Esophagus muscularis mucosa (tissue), 4 donors: ENCODE results near the gene LCE1B.

Experiments
- CTCF ChIP-seq, 3 experiments: fragments of 200-600 bp in 2 of 3; fragments of 450-650 bp in 1 of 3; sonication (generic) in 2 of 3; IDR thresholded peaks; one replicate each; pipeline ENCODE4 v1.5.1; 2017 to 2019; ENCODE audit warnings: antibody characterized with exemption in 3 of 3, mild to moderate bottlenecking in 2 of 3, moderate library complexity in 1 of 3
- EP300 ChIP-seq: sonication (generic); formaldehyde crosslinking; IDR thresholded peaks from one replicate; pipeline ENCODE4 v1.6.1; 2017; ENCODE audit warnings: antibody characterized with exemption
- POLR2A ChIP-seq: fragments of 450-650 bp; IDR thresholded peaks from one replicate; pipeline ENCODE4 v1.6.1; 2017; ENCODE audit warnings: antibody characterized with exemption, moderate library complexity, mild to moderate bottlenecking, low read depth
- POLR2AphosphoS5 ChIP-seq, 2 donors: sonication (generic); formaldehyde crosslinking; IDR thresholded peaks; one replicate each; pipeline ENCODE4 v1.6.1; 2017; ENCODE audit warnings: antibody characterized with exemption in 2 of 2

DNA sequence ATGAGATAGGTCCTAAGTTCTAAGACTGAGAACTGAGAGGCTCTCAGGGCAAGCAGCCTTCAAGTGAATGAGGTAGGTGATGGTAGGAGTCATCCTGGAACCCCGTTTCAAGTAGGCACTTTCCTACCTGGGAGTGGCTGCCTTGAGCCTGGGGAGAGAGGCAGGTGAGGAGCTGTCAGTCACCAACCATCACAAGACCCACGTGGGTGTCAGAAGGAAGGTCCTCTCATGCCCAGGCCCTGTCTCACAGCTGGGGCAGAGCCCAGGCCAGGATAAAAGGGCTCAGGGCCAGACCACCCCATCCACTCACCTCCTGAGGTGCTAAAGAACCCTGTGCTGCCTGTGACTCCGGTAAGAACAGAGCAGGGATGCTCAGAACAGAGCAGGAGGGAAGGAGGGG, 15.3 kb upstream of the LCE1B start, which contains the start of gene LCE1D:
- TF ChIP-seq POLR2AphosphoS5 (IDR thresholded peaks at IDR 0.05) = no peak
- TF ChIP-seq CTCF (IDR thresholded peaks at IDR 0.05) = no peak
- TF ChIP-seq POLR2A = no peak
- no peak for TF ChIP-seq EP300
